Right lobe of liver (tissue), 6 donors: ENCODE results near the gene TMPRSS11F. TPM values are rescaled to one million over a fixed set of nuclear protein-coding genes. Genes with fewer than 3 reads are reported as not detected.

ENCODE experiments used
- ATAC-seq, 4 donors: fragments of 200-7000 bp; cut with Tn5 transposase; one replicate each; pipeline ENCODE4 v1.9.1; 2020; ENCODE audit warnings: mild to moderate bottlenecking in 4 of 4, moderate library complexity in 4 of 4
- DNase-seq, 3 donors: peaks; one replicate each; pipeline ENCODE4 v3.0.0-alpha.2; 2020
- H3K27ac ChIP-seq, 3 donors: fragments of 200-600 bp; one replicate each; pipeline ENCODE4 v1.8.0; 2022
- H3K27me3 ChIP-seq, 2 donors: fragments of 200-600 bp; one replicate each; pipeline ENCODE4 v1.8.0; 2022
- H3K36me3 ChIP-seq, 4 donors: fragments of 200-600 bp; sonication (generic) in 1 of 4; one replicate each; pipeline versions ENCODE4 v1.5.1 to v1.8.0; 2017 to 2022; ENCODE audit warnings: control low read depth in 1 of 4
- H3K4me1 ChIP-seq, 4 donors: fragments of 200-600 bp; sonication (generic) in 1 of 4; one replicate each; pipeline versions ENCODE4 v1.5.1 to v1.8.0; 2017 to 2022; ENCODE audit warnings: control low read depth in 1 of 4
- H3K4me3 ChIP-seq, 3 donors: fragments of 200-600 bp; one replicate each; pipeline ENCODE4 v1.8.0; 2022
- H3K9me3 ChIP-seq, 4 donors: fragments of 200-600 bp; sonication (generic) in 1 of 4; one replicate each; pipeline versions ENCODE4 v1.5.1 to v1.8.0; 2017 to 2022; ENCODE audit warnings: control low read depth in 1 of 4
- POLR2A ChIP-seq: fragments of 450-650 bp; IDR thresholded peaks from one replicate; pipeline ENCODE4 v1.6.1; 2017; ENCODE audit warnings: antibody characterized with exemption, mild to moderate bottlenecking
- WGBS: methylation state at CpG from one replicate; pipeline ENCODE4 v1.1.6; 2018; ENCODE audit warnings: low coverage, low lambda C conversion rate; ENCODE audit not compliant: insufficient coverage; ENCODE audit errors: missing lambda C conversion rate; 5-methylcytosine and 5-hydroxymethylcytosine counted together
- intact Hi-C, 2 donors: fragments of 100-400 bp; cut with DNase I; formaldehyde crosslinking; loops; one replicate each; pipeline versions ENCODE4 v1.11.2 to v1.14.1; 2022
- total RNA-seq, 6 experiments: library from RNA; depleted of rRNA in 2 of 6; stranded (reverse); fragments of >200 nt in 2 of 6; fragmentation: NEBNext Ultra II Directional in 3 of 6; extraction: Animal tissue kit (Norgen Biotek cat#: 25700) in 3 of 6; gene quantifications; one replicate each; pipeline versions ENCODE4 v1.1.0 to v1.2.4, GENCODE V29; 2016 to 2023
- TF ChIP-seq, protein P1 (sequence below), 4 donors: fragments of 200-600 bp in 3 of 4; fragments of 450-650 bp in 1 of 4; IDR thresholded peaks; one replicate each; pipeline versions ENCODE4 v1.5.1 to v1.8.0; 2016 to 2022; ENCODE audit warnings: antibody characterized with exemption in 4 of 4, mild to moderate bottlenecking in 2 of 4
- donor health status: DM: no; HTN: yes; CAD: no.
- donor health status: DM: no; HTN: no; CAD: no.
- donor health status: DM: no; HTN: no; CAD: no.
- donor health status: DM: no; HTN: yes; CAD: no.
- donor health status: DM: no; HTN: yes; CAD: no.

Gene TMPRSS11F
- total RNA-seq, 6 experiments from 2014 or later: 0.12 TPM; not detected in 5

DNA sequence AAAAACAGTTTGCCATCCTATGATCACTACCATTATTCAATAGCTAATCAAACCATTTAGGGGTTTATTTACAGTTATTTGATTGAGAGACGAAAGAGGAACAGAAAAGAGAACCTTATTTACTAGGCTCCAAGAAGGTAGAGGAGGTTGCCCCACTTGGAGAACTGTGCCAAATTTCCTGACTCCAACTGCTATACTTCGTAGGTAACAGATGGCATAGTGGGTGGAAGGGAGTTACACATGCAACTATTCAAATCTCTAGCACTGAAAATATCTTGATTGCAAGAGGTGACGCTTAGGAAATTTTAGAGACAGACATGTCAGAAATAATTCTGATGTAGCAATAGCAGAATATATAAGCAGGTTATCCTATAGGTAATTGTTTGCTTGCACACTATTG, 38.0 kb upstream of the TMPRSS11F start:
- Histone ChIP-seq H3K27me3 (no peaks in the 10 kb centered on the region), H3K36me3 (no peaks in the 10 kb centered on the region), H3K9me3 (no peaks in the 10 kb centered on the region), H3K27ac (no peak overlapping the region), H3K4me3 (no peak overlapping the region), H3K4me1 (no peaks in the 10 kb centered on the region)
- no peak for DNase-seq
- 60% methylated on average over 3 of the region's 3 CpGs for WGBS
- no peak for TF ChIP-seq POLR2A
- TF ChIP-seq, protein P1, sequence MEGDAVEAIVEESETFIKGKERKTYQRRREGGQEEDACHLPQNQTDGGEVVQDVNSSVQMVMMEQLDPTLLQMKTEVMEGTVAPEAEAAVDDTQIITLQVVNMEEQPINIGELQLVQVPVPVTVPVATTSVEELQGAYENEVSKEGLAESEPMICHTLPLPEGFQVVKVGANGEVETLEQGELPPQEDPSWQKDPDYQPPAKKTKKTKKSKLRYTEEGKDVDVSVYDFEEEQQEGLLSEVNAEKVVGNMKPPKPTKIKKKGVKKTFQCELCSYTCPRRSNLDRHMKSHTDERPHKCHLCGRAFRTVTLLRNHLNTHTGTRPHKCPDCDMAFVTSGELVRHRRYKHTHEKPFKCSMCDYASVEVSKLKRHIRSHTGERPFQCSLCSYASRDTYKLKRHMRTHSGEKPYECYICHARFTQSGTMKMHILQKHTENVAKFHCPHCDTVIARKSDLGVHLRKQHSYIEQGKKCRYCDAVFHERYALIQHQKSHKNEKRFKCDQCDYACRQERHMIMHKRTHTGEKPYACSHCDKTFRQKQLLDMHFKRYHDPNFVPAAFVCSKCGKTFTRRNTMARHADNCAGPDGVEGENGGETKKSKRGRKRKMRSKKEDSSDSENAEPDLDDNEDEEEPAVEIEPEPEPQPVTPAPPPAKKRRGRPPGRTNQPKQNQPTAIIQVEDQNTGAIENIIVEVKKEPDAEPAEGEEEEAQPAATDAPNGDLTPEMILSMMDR (IDR thresholded peaks at IDR 0.05): no peak
- intact Hi-C loops: no loop called here
- no peak for ATAC-seq

DNA sequence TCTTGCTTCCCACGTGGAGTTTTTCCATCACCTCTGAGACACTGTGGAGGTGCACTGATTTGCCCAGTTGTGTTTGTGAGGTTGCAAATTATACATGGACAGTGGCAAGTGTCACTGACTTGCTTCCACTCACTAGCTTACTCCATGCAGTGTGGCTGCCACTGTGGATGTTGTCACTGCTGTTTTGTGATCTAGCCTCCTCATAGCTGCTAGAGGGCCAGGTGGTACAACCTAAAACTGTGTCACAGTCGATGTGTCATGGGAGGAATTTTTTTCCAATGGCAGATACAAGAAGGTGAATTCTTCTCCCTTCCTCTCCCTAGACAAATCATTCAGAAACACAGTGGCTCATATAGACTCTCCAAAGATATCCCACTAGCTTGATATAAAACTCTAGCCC, 37.5 kb upstream of the TMPRSS11F start:
- no peak for ATAC-seq

DNA sequence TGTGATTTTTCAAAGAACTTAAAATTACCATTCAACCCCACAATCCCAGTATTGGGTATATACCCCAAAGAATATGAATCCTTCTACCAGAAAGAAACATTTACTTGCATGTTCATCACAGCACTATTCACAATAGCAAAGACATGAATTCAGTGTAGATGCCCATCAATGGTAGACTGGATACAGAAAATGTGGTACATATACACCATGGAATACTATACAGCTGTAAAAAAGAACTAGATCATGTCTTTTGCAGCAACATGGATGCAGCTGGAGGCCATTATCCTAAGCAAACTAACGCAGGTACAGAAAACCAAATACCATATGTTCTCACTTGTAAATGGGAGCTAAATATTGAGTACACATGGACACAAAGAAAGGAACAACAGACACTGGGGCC, 34.1 kb upstream of the TMPRSS11F start:
- 67% methylated on average over 1 of the region's 1 CpG for WGBS
- no peak for DNase-seq
- no peak for TF ChIP-seq POLR2A
- TF ChIP-seq, protein P1 (IDR thresholded peaks at IDR 0.05): no peak
- H3K36me3 ChIP-seq: no peaks in the 10 kb centered on the region
- H3K9me3 ChIP-seq: no peaks in the 10 kb centered on the region
- no peaks in the 10 kb centered on the region for H3K27me3 ChIP-seq
- H3K4me1 ChIP-seq: no peaks in the 10 kb centered on the region
- H3K4me3 ChIP-seq: no peak overlapping the region
- ATAC-seq: no peak
- intact Hi-C loops: no loop called here
- no peak overlapping the region for H3K27ac ChIP-seq

More for the DNA sequence above, 37.5 kb upstream of the TMPRSS11F start:
- H3K4me3 ChIP-seq: no peak overlapping the region
- H3K36me3 ChIP-seq: no peaks in the 10 kb centered on the region
- TF ChIP-seq, protein P1 (IDR thresholded peaks at IDR 0.05): no peak
- intact Hi-C loops: no loop called here
- no peaks in the 10 kb centered on the region for H3K4me1 ChIP-seq
- H3K27me3 ChIP-seq: no peaks in the 10 kb centered on the region
- no peak for DNase-seq
- no peak overlapping the region for H3K27ac ChIP-seq
- H3K9me3 ChIP-seq: no peaks in the 10 kb centered on the region
- WGBS: 8% methylated on average over 1 of the region's 2 CpGs

DNA sequence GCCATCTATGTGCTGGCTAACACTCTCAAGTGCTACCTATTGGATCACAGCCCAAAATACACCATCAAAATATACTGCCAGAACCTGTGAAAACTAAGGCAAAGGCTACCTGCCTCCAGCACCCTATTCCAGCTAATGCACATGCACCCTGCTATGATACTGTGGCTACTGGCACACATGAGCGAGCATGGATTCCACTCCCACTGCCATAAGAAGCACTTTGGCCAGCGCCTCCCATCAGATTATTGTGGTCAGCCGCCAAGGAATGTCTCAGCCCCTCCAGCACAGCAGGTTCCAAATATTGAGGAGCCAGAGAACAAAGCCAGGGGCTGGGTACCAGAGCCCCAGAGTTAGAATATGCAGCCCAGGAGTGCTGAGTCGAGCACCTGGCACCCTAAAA, 32.5 kb upstream of the TMPRSS11F start:
- WGBS: 20% methylated on average over 4 of the region's 4 CpGs
- no peak overlapping the region for H3K27ac ChIP-seq
- DNase-seq: no peak

More for the DNA sequence above, 32.5 kb upstream of the TMPRSS11F start:
- TF ChIP-seq, protein P1 (IDR thresholded peaks at IDR 0.05): no peak
- no peak for TF ChIP-seq POLR2A
- Histone ChIP-seq H3K4me1 (no peaks in the 10 kb centered on the region), H3K4me3 (no peak overlapping the region), H3K27me3 (no peaks in the 10 kb centered on the region), H3K9me3 (no peaks in the 10 kb centered on the region), H3K36me3 (no peaks in the 10 kb centered on the region)
- intact Hi-C loops: no loop called here
- ATAC-seq: no peak
